GM19193 (cell line): ENCODE measurements around the gene SFXN4.

Experiments used
- POLR2A ChIP-seq: IDR thresholded peaks from 4 replicates; pipeline ENCODE4 v1.6.1; 2011; ENCODE audit not compliant: insufficient read depth, insufficient read length; ENCODE audit errors: extremely low read depth

Gene SFXN4

DNA sequence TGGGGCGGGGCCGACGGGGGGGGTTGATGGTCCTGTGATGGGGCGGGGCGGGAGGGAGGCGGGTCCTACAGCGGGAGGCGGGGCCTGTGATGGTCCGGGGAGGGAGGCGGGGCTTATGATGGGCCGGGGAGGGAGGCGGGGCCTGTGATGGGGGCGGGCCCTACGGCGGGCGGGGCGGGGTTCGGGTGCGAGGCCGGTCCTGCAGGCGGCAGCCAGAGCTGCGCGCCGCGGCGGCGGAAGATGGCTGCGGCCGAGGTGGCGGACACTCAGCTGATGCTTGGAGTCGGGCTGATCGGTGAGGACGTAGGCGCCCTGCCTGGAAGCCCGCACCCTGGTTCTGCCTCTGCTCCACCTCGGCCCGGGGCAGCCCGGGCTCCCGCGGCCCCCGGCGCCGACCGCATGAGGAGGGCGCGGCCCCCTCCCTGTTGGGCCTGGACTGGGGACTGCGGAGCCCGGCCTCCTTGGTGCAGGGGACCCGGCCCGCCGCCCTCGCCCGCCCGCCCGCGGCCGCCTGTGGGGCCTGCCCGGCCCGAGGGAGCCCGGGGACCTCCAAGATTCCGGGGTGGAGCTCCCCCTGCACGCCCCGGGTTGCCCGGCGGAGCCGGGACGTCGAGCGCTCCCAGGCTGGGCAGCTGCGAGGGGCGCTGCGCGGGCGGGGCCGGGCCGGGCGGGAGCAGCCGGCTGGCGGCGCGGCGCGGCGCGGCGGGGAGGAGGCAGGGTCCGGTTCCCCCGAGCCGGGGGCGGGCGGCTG lies 61.4 kb downstream of the SFXN4 start, which contains the start of gene DENND10:
Gene DENND10 (plus strand): TSS at position 211 of the 751 bp plus-strand sequence. CDS start 30 bp downstream, at position 241.
- TF ChIP-seq POLR2A, result peak; percentile 81

DNA sequence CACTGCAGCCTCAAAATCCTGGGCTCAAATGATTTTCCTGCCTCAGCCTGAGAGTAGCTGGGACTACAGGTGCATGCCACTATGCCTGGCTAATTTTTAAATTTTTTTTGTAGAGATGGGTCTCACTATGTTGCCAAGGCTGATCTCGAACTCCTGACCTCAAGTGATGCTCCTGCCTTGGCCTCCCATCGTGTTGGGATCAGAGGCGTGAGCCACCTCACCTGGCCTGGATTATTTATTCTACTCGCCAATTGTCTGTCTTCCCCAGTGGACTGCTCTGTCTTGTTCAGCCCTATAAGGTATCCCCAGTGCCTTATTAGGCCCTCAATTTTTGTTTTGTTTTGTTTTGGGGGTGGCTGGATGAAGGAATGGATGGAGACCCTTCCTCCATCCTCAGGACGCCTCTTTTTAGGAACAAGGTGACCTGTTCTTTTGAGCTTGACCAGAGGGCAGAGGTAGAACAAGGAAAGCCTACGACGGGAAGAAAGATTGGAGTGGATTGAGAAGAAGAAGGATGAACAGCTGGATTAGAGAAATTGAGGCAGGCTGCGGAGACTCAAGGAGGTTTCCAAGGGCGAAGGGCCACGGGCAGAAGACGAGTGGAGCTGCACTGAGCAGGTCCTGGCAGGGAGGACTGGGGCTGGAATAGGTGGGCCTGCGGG lies 62.1 kb downstream of the SFXN4 start:
- TF ChIP-seq POLR2A, result no peak

DNA sequence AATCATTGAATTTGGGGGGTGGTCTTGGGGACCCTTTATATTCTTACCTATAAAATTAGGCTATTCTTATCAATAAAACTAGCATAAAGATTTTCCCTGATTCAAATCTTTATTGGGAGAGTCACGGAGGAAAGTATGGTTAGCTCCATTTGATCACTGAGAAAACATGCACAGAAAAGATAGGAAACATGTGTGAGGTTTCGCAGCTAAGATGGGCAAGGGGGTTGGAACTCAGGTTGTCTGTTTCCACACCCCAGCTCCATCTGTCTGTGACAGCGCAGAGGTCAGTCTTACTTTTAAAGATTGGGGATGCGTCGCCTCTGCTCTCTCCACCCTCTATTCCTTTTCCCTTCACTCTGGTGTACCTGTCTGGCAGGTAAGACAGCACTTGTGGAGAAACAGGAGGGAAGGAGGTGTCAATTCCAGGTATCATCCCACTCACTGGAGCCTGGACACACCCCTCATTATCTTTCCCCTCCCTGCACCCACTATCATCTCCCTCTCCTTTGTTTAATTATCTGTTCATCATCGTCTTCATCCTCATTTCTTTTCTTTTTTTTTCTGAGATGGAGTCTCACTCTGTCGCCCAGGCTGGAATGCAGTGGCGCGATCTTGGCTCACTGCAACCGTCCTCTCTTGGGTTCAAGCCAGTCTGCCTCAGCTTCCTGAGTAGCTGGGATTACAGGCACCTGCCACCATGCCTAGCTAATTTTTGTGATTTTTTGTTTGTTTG lies 64.0 kb downstream of the SFXN4 start:
- TF ChIP-seq POLR2A, result no peak

DNA sequence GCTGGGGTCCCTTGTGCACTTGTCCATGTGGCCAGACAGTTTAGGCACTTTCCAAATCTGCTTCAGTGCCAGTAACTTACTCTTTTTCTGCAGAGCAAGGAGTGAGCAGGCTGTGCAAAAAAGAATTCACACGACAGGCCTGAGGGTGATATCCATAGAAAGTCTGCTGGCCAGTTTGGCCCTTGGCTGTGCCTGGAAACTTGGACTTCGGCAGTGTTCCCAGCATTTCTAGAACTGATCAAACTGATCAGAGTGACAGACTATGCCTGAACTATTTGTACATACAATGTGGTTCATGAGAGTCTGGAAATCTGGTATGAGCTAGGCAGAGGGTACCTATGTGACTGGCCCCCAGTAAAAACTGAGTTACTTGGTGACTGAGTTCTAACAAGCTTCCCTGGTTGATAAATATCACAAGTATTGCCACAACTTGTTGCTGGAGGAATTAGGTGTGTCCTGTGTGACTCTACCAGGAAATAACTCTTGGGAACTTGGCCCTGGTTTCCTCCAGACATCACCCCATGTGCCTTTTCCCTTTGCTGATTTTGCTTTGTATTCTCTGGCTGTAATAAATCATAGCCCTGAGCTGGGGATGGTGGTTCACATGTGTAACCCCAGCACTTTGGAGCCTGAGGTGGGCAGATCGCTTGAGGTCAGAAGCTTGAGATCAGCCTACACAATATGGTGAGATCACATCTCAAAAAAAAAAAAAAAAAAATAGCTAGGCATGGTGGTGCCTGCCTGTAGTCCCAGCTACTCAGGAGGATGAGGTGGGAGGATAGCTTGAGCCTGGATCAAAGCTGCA lies 64.9 kb downstream of the SFXN4 start:
- TF ChIP-seq POLR2A, result no peak

DNA sequence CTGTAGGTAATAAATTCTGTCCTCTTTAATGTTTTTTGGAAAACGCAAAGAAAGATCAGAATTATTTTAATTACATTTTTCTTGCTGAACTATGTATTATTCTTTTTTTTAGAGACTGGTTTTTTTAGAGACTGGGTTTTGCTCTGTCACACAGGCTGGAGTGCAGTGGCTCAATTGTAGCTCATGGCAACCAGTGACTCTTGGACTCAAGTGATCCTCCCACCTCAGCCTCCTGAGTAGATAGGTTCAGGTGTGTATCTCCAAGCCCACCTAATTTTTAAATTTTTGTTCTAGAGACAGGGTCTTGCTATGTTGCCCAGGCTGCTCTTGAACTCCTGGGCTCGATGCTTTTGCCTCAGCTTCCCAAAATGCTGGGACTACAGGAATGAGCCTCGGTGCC lies 66.9 kb downstream of the SFXN4 start:
- TF ChIP-seq POLR2A, result no peak

DNA sequence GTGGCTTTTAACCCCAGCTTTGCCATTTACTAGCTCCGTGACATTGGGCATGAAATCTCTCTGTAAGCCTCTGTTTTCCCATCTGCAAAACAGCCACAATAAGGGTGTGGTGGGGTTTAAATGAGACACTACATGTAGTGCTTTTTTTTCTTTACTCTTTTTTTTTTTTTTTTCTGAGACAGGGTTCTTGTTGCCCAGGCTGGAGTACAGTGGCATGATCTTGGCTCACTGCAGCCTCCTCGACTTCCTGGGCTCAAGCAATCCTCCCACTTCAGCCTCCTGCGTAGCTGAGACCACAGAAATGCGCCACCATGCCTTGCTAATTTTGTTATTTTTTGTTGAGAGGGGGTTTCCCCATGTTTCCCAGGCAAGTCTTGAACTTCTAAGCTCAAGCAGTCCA lies 69.9 kb downstream of the SFXN4 start:
- TF ChIP-seq POLR2A, result no peak

DNA sequence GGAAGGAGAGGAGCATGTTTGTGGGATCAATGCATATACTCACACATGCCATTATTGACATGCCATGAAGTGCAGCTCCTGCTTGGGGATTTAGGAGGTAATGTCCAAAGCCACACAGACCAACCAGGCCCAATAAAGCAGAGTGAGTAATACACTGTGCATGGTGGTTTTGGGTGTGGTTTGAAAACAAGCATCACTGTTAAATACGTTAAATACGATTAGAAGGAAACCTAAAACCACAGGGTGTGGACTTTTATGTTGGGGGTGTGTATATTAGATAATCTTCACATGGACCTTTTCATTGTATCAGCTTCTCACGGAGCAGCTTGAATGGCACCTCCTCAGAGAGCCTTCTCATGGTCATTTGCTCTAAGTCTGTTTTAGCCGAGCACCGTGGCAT lies 74.5 kb downstream of the SFXN4 start:
- no peak for TF ChIP-seq POLR2A
